GM21825 (cell line): ENCODE measurements around the gene ITGAE.
A peak's percentile ranks its signal among the peaks of the same experiment; 100 is the strongest.

ENCODE experiments used
- ATAC-seq: cut with Tn5 transposase; IDR thresholded peaks from one replicate; pipeline ENCODE4 v1.9.1; 2021; ENCODE audit warnings: mild to moderate bottlenecking, moderate library complexity; ENCODE audit not compliant: unreplicated experiment

The ITGAE gene

DNA sequence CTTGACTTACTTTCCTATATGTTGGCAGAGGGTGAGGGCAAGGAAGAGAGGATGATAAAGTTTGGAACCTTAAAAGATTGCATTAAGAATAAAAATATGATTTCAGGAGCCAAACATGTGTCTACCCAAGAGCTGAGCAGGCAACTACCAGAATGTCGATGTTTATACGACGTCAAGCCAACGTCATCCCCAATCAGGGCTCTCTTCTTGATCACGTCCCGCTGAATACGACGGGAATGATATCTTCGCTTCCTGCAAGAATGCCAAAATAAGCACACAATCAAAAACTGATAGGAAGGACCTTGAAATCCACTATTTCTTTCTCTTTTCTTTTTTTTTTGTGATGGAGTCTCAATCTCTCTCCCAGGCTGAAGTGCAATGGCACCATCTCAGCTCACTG lies 20.1 kb upstream of the ITGAE start:
- ATAC-seq = no peak

DNA sequence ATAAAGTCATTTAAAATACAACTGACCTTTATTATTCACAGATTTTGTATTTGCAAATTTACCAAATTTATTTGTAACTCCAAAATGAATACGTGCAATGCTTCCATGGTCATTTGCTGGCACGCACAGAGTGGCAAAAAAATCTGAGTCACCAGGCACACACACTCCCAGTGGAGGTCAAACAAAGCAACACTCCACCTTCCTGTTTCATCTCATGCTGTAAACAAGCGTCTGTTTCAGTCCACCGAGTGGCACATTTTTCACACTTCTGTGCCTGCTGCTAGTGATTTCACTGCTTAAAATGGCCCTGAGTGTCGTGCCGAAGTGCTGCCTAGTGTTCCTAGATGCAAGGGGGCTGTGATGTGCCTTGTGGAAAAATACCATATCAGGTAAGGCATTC lies 17.8 kb upstream of the ITGAE start:
- no peak for ATAC-seq

DNA sequence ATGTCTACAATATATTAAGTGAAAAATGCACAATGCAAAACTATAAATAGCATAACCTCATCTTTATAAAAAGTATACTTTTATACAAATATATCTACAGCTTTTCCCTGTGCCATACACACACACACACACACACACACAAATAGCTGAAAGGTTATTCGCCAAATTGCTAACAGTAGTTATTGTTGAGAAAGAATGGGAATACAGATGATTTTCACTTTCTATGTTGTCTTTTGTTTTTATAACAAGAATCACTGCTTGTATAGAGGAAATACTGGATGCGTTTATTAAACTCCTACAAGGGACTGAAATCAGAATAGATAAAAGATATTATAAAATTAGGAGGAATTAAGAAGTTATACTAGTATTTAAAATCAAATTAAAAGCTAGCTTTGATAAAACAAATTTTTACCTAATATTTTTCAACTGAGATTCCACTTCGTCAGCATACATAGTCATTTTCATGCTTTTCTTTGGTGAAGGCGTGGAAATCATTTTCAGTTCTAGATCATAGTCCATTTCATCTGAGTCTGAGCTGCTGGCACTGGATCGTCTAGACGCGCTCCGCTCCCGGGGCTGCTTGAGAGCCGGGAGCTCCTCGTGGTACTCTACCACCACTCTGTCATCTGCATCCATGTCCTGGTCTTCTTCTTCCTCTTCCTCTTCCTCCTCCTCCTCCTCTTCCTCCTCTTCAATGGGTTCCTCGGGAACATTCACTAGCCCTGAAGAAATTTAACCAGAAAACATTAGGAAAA lies 17.0 kb upstream of the ITGAE start:
- ATAC-seq = no peak

DNA sequence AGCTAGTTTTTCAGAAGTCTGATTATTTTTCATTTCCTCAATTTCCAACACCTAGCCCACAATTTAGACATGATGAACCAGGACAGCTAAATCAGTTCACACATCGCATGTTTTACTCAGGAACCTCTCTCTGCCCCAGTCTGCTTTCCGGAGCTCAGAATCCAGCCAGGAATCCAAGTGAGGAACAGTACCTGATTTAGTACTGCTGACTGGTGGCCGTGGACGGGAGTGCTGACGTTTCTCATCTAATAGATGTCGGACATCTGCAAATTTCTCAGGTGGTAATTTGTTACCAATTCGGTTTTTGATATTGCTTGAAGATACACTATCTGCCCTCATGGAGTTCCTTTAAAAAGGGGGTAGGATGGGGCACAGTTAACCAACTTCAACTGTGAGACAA lies 14.9 kb upstream of the ITGAE start:
- no peak for ATAC-seq

DNA sequence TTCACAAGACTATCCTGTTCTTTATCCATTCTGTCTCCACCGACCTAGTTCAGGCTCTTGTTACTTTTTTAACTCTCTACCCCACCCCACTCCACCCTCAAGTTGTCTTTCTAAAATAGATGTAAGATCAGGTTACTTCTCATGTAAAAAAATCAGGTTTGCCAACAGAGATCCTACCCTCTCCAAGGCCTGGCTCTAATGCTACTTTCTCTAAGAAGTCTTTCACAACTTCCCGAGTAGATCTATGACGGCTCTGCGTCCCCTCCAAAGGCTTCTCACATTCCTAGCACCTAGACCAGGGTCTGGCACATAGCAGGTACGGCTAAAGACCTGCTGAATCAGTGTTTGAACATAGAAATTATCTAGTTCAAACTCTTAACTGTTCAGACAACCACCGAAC lies 14.1 kb upstream of the ITGAE start:
- no peak for ATAC-seq

DNA sequence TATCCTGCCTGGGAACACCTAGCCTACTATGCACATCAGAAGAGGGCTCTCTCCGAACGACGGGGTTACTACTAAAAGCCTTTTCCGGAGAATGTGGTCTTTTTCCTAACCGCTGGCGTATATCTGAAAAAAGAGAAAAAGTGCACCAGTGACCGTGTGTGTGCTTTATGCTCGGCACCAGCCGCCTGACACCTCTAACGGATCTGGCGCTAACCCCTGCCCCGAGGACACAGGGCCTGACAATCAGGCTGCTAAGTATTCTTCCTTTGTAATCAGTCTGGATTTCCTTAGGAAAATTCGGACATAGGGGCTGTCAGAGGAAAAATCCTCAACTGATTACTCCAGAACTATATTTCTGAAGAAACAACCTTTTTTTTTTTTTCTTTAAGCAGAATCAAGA lies 13.4 kb upstream of the ITGAE start:
- no peak for ATAC-seq

DNA sequence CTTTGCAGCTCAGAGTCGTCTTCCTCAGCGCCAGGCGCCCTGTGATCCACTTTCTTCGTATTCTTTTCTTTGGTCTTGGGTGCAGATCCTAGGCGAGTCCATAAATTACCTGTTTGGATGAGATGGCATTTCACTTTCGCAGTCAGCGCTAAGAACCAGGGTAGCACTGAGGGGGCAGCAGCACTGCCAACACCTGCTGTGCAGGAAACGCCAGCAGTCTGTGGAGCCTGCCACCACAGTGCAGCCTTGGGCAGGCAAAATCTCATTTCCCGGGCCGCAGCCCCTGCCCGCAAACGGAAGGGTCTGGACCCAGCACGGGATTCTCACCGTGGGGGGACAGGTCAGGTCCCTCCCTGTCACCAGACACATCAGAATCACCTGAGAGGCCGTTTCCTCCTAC lies 12.2 kb upstream of the ITGAE start:
- no peak for ATAC-seq

DNA sequence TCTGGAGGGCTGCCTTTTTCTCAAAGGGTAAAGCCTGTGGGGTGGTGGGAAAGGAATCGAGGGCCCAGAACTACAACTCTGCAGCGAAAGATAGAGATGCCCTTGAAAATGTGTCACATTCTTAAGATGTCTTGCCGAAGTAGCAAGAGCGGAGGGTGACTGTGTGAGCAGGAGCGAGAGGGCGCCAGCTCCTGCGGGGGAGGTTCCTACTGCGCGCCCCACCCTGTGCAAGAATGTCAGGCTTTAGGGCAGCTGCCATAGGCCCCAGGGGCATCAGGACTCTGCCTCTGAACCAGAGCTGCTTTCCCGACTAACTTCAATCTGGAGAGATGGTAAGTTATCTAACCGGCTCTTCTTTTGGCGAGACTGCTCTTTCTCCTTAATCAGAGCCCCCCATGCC lies 11.8 kb upstream of the ITGAE start:
- no peak for ATAC-seq

DNA sequence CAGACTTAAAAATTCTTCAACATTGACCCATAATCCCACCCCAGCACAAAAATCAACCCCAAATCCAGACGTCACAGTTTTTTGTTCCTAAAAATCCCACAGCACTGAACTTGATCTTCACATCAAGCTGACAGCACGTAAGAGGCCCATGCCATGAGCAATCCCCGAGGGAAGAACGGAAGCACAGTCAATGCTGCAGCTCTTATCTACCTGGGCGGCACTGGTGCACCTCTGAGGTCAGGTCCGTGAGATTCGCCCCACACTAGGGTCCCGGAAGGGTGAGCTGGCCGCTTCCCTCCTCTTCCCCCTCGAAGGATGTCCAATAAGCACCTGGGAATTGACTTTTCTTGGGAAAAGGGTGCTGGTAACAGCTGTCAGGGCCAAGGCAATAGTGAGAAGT lies 11.3 kb upstream of the ITGAE start:
- ATAC-seq = no peak

DNA sequence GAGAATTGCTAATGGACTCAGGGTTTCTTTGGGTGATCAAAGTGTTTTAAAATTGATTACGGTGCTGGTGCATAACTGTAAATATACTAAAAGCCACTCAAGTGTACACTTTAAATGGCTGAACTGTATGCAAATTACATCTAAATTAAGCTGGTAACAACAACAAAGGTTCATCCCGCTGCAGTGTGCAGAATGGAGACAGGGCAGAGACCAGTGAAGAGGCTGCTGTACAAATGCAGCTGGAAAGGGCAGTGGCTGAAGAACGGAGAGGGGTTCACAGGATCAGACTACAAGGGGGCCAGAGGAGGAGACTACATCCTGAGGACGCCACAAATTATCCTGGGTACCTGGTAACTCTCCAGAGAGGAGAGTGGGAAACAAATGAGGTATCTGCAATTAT lies 9.0 kb upstream of the ITGAE start:
- no peak for ATAC-seq

DNA sequence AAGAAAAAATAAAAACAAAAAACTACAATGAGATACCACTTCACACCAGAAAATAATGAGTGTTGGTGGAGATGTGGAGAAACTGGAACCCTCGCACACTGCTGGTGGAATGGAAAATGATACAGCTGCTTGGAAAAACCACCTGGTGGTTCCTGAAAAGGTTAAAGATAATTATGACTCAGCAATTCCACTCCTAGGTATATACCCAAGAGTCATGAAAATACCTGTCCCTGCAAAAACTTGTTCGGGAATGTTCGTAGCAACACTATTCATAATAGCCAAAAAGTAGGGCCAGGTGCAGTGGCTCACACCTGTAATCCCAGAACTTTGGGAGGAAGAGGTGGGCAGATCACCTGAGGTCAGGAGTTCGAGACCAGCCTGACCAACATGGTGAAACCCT lies 8.1 kb upstream of the ITGAE start:
- ATAC-seq = no peak

DNA sequence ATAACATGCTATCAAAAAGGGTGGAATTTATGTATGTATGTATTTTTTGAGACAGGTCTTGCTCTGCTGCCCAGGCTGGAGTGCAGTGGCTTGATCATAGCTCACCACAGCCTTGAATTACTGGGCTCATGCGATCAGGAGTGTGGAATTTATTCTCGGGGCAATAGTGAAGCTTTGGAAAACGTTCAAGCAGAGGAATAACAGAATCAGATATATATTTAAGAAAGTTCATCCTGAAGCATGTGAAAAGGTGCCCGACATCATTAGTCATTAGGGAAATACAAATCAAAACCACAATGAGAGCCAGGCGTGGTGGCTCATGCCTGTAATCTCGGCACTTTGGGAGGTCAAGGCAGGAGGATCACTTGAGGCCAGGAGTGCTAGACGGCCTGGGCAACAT lies 7.7 kb upstream of the ITGAE start:
- no peak for ATAC-seq

DNA sequence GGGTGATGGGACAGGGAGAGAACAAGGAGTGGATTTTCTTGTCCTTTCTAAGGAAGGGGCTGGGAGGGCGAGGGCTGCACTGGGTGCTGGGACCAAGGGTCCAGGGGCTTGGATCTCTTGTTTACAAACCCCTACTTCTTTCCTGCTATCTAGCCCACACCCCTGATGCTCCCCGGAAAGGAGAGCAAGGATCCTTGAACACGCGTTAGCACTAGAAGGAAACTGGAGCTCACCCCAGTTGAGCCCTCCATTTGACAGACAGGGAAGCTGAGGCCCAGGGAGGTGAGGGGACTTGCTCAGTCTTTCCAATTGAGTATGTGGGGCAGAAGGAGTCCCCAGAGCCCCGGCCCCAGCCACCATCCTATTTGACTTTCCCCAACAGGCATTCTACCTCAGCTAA lies 4.6 kb upstream of the ITGAE start:
- ATAC-seq = no peak

DNA sequence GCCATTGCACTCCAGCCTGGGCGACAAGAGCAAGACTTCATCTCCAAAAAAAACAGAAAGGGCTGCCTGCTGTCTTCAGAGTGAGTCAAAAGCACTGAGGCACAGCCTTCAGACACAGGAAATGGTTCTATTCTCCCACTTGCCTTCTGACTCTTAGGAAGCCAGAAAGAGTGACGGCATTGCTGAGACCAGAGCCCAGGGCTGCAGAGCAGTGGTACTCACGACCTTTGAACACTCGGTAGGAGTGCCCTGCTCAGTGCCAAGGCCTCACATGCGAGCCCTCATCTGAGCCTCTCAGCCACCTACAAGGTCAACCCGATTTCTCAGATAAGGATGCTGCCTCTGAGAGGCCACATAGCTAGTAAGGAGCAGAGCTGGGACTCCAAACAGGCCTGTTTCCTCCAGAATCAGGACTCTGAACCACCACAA lies 3.5 kb upstream of the ITGAE start:
- no peak for ATAC-seq

DNA sequence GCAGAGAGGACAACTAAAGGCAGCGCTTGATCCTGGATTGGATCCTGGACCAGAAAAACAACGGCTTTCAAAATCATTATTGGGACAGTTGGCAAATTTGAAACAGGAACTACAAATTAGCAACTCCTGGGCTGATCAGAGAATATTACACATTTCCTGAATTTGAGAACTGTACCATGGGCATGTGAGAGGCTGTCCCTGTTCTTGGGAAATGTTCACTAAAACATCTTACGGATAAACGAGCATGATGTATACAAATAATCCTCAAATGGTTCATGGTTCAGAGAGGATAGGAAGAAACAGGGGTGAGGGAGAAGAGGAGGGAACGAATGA lies 2.3 kb upstream of the ITGAE start:
- no peak for ATAC-seq

DNA sequence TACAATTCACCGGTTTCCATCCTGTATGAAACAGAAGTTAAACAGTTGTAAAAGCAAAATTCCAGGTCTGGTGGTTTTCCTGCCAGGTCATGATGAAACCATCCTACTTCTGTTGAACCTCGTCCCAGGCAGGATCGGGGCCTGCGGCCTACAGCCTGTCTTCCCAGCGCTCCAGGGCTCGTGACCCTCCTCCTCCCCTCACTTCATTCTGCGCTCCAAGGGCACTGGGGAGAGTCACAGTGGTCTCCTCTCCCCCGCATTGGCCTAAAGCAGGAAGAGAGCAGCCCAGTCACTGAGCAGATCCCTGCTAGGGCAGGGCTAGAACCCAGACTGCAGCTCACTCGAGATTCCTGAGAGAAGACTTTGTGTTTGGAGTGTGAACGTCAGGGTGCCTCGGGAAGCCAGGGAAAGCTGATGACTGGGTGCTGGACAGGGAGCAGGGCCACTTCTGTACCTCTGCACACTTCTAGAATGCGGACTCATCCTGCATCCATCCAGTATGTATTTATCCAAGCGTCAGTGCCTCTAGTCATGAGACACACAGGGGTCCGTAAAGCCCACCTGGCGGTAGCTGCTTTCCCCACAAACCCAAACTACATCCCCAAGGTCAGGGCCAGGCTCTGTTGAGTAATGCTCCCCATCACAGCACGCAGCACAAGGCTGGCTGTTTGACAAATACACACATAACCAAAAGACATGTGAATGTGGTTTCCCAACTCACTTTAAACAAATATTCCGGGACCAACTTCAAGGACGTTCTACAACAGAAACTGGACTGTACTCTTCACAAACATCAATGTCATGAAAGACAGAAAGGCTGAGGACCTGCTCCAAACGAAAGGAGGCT lies 1.7 kb upstream of the ITGAE start:
- ATAC-seq = no peak

DNA sequence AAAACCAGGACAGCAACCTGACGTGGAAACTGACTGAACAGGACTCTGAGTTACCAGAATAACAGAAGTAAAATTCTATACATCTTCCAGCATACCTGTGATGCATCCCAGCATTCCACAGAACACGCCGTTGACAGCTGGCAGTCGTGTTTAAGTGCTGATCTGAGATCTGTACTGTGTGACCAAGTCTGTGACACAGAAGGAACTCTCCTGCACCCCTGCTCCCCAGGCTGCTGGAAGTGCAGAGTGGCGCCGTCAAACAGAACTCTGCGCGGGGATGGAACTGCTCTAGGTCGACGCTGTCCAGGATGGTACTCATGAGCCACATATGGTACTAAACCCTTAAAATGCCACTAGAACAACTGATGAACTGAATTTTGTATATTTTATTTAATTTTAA lies 804 bp upstream of the ITGAE start:
- ATAC-seq = no peak

DNA sequence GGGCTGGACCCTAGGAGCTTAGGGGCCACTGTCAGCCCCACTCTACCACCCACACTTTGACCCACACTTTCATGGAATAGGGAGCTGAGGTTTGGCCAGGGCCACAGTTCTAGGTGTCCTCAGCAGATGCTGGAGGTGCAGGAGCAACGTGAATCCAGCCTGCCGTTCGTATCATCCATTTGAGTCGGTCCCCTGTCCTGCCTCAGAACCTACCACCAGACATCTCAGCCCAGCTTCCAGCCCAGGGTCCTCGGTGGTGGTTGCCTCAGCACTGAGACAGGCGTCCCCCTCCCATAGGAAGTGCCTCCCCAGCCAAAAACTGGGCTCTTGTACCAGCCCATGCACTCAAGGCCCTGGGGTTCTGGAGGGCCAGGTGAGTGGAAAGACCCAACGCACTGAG lies 359 bp upstream of the ITGAE start:
- ATAC-seq = no peak

DNA sequence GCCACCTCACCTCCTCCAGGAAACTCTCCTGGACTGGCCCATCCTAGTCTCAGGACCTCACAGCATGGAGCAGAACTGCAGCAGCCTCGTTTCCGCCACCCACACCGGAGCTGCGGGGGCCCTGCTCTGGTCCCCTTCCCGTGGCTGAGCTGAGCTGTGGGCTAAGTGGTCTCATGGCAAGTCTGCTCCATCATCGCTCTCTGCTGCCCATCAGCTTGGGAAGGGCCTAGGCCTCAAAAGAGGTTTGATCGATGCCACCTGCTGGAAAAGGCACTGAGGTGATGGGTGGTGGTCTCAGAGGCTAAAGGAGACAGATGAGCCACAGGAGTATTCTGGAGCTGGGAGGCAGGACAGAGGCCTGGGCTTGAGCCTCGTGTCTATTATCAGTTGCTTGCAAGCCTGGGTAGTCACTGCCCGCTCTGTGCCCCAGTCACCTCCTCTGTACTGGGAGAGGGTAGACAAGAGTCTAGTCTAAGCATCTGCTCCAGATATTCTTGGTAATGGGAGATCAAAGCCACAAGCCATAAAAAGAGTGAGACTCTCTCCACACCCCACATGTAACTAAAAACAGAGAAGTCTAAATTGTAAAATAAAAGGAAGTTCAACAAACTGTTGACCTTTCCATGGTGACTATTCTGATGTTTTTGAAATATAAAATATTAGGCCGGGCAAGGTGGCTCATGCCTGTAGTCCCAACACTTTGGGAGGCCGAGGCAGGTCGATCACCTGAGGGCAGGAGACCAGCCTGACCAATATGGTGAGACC lies 1.6 kb downstream of the ITGAE start:
- ATAC-seq = no peak

DNA sequence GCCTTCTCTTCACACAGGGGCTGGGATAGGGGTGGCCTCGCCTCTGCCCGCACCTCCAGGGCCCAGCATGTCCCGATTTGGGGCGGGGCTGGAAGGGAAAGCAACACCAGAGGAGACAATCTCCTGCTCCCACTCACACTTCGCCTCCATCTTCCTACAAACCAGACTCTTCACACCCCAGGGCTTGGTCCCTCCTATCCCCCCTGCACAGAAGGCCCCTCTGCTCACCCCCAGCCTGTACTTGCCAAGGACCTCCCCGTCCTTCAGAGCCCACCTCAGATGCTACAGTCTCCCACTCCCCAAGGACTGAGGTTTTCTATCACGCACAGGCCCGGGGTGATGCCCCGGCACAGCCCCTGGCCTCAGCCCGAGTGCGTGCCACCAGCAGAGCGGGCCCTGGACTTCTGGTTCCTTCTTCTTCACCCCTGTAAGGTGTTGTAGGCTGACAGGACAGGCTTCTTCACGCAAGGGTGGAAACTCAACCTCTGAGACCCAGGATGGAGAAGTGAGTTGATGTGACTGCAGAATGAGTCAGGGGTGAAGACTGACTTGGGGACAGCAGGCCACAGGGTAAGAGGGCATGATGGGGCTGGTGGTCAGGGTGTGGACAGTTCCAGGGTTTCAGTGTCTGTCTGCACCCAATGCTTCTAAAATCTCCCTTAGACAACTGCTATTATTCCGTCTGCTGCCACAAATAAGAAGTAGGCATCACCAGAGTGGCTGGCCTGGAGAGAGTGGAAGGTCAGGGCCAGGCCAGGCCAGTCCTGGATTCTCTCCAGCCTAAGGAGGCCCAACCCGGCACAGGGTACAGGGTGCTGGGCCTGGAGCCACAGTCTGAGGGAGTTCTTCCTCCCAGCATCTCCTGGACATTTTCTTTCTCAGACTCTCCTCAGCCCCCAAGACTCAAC lies 2.5 kb downstream of the ITGAE start:
- ATAC-seq = no peak

DNA sequence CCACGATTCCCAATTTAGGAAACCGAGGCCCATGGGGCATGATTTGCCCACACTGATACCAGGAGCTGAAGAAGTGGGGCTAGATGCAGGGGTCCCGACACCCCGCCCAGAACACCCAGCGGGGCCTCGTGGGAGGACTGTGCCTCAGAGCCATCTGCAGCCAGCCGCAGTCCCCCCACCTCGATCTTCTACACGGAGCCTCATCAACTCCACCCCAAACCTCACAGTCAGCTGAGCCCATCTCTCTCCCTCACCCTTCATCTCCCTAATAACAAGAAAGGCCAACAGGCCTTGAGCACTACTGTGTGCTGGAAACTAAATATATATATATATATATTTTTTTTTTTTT lies 4.2 kb downstream of the ITGAE start:
- ATAC-seq = peak; percentile 19
